Left renal cortex interstitium (tissue), 4 donors: ENCODE results near the gene RGS8. TPM values are rescaled to one million over a fixed set of nuclear protein-coding genes. Genes with fewer than 3 reads are reported as not detected.

Source experiments
- DNase-seq, 4 donors: peaks; one replicate each; pipeline ENCODE4 v3.0.0-alpha.2; 2013; ENCODE audit warnings: low read depth in 4 of 4, low spot score in 2 of 4, missing footprints in 1 of 4
- polyA plus RNA-seq, 4 donors: library from polyadenylated mRNA; unstranded; fragments of 120-200 nt; gene quantifications; one replicate each; pipeline ENCODE4 v1.2.1, GENCODE V29; 2013; ENCODE audit not compliant: insufficient read length in 4 of 4

Gene RGS8
- polyA plus RNA-seq, 4 donors: 0.04 to 0.06 TPM; not detected in 2

GRCh38 chr1:182644886-182645285 is 39.5 kb downstream of the RGS8 start:
- no peak for DNase-seq

GRCh38 chr1:182643699-182644098 is 40.7 kb downstream of the RGS8 start:
- no peak for DNase-seq

- no peak for DNase-seq
Observed at GRCh38 chr1:182642461-182642860, 41.9 kb downstream of the RGS8 start.

- no peak for DNase-seq
Observed at GRCh38 chr1:182641561-182641960, 42.8 kb downstream of the RGS8 start.

- no peak for DNase-seq
Observed at GRCh38 chr1:182639330-182639729, 45.1 kb downstream of the RGS8 start.

GRCh38 chr1:182637769-182638168 is 46.6 kb downstream of the RGS8 start:
- no peak for DNase-seq

GRCh38 chr1:182635871-182636270 is 48.5 kb downstream of the RGS8 start:
- DNase-seq: no peak

Other genes with a start within 250 kb of the RGS8 start
- not detected for gene RGSL1, start 234.4 kb downstream of the RGS8 start, polyA plus RNA-seq
- gene RNASEL, start 95.3 kb downstream of the RGS8 start, polyA plus RNA-seq: 10 to 100 TPM in 2 of 4 donors, 1 to 10 TPM in 2; 9.3 to 12.1 (median 10.4) TPM
- gene RGS16, start 80.2 kb downstream of the RGS8 start, polyA plus RNA-seq: 1 to 10 TPM; 1.0 to 2.5 (median 1.3) TPM
- gene NPL, start 105.2 kb upstream of the RGS8 start, polyA plus RNA-seq: 10 to 100 TPM in 1 of 4 donors, 1 to 10 TPM in 3; 5.5 to 10.4 (median 7.4) TPM
- 100 to 1,000 TPM; 267 to 292 (median 279) TPM for gene DHX9, start 154.8 kb upstream of the RGS8 start, polyA plus RNA-seq